HCT116 (cell line): ENCODE data around the gene SPACA5B. TPM values are rescaled to one million over a fixed set of nuclear protein-coding genes. Genes with fewer than 3 reads are reported as not detected.
"Not testable (repeated sequence)": the region's sequence is repeated elsewhere in the genome, so short reads cannot be mapped to it uniquely, and the experiment has no call there.

Experiments used
- ATAC-seq: fragments of 200-7000 bp; cut with Tn5 transposase; 2 replicates; pipeline ENCODE4 v1.9.1; 2020; ENCODE audit warnings: mild to moderate bottlenecking, moderate library complexity
- BruUV-seq: library from RNA; stranded (reverse); fragments of 400-500 nt; replicated peaks from 2 replicates; lab custom pipeline; 2021; lab: Mats Ljungman, UMichigan
- CTCF ChIA-PET: fragments of 300-600 bp; sonication (Branson Sonifier 250); formaldehyde crosslinking; loops from one replicate; lab custom pipeline; 2021; ENCODE audit warnings: antibody characterized with exemption; lab: Charles Lee
- POLR2A ChIA-PET: fragments of 300-600, 350-600 bp; sonication (Branson Sonifier 250); formaldehyde crosslinking; loops from one replicate; lab custom pipeline; 2021; ENCODE audit warnings: antibody characterized with exemption; lab: Charles Lee
- RAD21 ChIA-PET, 2 experiments: fragments of 300-600 bp; sonication (Branson Sonifier 250); formaldehyde crosslinking; loops; one replicate each; lab custom pipeline; 2023; ENCODE audit warnings: low total read pairs in 2 of 2; ENCODE audit not compliant: uncharacterized antibody in 2 of 2, unreplicated experiment in 2 of 2, low non-redundant PET in 1 of 2; lab: Charles Lee
- DNase-seq: peaks from one replicate; pipeline ENCODE4 v3.0.0-alpha.2; 2010; ENCODE audit warnings: low read depth, low spot score
- H2AFZ ChIP-seq: fragments of 200-600 bp; shearing (Covaris generic), sonication (generic); 2 replicates; pipeline ENCODE4 v1.6.1; 2017; ENCODE audit warnings: low read depth, mixed run types, mixed read lengths, antibody characterized with exemption, low read length; ENCODE audit not compliant: poor library complexity, severe bottlenecking
- H3K27ac ChIP-seq: 2 replicates; pipeline ENCODE4 v1.5.1; 2012; ENCODE audit warnings: low read depth, low read length
- H3K27me3 ChIP-seq: fragments of 200-600 bp; sonication (generic); 2 replicates; pipeline ENCODE4 v1.6.1; 2016; ENCODE audit warnings: mixed run types, low read length, mixed read lengths; ENCODE audit not compliant: insufficient read depth
- H3K36me3 ChIP-seq, 2 experiments: fragments of 200-500 bp in 1 of 2; fragments of 200-600 bp in 1 of 2; sonication (Bioruptor generic) in 1 of 2; sonication (generic) in 1 of 2; 2 replicates each; pipeline versions ENCODE4 v1.5.1 to v1.6.1; 2014 to 2016; ENCODE audit warnings: low read length in 2 of 2, inconsistent platforms in 1 of 2, mixed read lengths in 1 of 2, mixed run types in 1 of 2; ENCODE audit not compliant: insufficient read depth in 2 of 2, control insufficient read depth in 1 of 2
- H3K4me1 ChIP-seq, 2 experiments: fragments of 200-600 bp in 1 of 2; sonication (generic) in 1 of 2; 2 replicates each; pipeline versions ENCODE4 v1.5.1 to v1.6.1; 2012 to 2017; ENCODE audit warnings: low read length in 2 of 2, inconsistent platforms in 1 of 2, mild to moderate bottlenecking in 1 of 2, mixed read lengths in 1 of 2, mixed run types in 1 of 2, moderate library complexity in 1 of 2; ENCODE audit not compliant: insufficient read depth in 2 of 2, control insufficient read depth in 1 of 2
- H3K4me2 ChIP-seq: fragments of 200-600 bp; sonication (generic); 2 replicates; pipeline ENCODE4 v1.6.1; 2017; ENCODE audit warnings: mixed run types, low read length, mixed read lengths
- H3K4me3 ChIP-seq, 2 experiments: fragments of 200-600 bp in 1 of 2; sonication (generic) in 1 of 2; replicated peaks in 1 of 2; 2 replicates each; pipeline ENCODE4 v1.5.1; 2011 to 2016; ENCODE audit warnings: low read length in 2 of 2, control low read depth in 1 of 2, low read depth in 1 of 2, mild to moderate bottlenecking in 1 of 2, mixed read lengths in 1 of 2, mixed run types in 1 of 2
- H3K79me2 ChIP-seq: fragments of 200-600 bp; sonication (generic); 2 replicates; pipeline ENCODE4 v1.6.1; 2017; ENCODE audit warnings: mild to moderate bottlenecking, mixed run types, low read length, moderate library complexity, mixed read lengths; ENCODE audit not compliant: insufficient read depth
- H3K9ac ChIP-seq: fragments of 200-600 bp; sonication (generic); 2 replicates; pipeline ENCODE4 v1.6.1; 2016; ENCODE audit warnings: low read length, mixed read lengths
- H3K9me2 ChIP-seq: fragments of 200-600 bp; sonication (generic), shearing (Covaris generic); 2 replicates; pipeline ENCODE4 v1.6.1; 2017; ENCODE audit warnings: mixed run types, mild to moderate bottlenecking, moderate library complexity; ENCODE audit not compliant: insufficient read depth
- H3K9me3 ChIP-seq, 2 experiments: fragments of 200-500 bp in 1 of 2; fragments of 200-600 bp in 1 of 2; sonication (Bioruptor generic) in 1 of 2; sonication (generic) in 1 of 2; 2 replicates each; pipeline ENCODE4 v1.6.1; 2014 to 2017; ENCODE audit warnings: low read length in 2 of 2, mixed read lengths in 2 of 2, inconsistent platforms in 1 of 2, low read depth in 1 of 2, mild to moderate bottlenecking in 1 of 2, mixed run types in 1 of 2, moderate library complexity in 1 of 2; ENCODE audit not compliant: control insufficient read depth in 1 of 2, insufficient read depth in 1 of 2
- H4K20me1 ChIP-seq: fragments of 200-600 bp; sonication (generic), shearing (Covaris generic); 2 replicates; pipeline ENCODE4 v1.6.1; 2017; ENCODE audit warnings: mixed run types, mild to moderate bottlenecking, moderate library complexity; ENCODE audit not compliant: insufficient read depth
- EGR1 ChIP-seq: IDR thresholded peaks from 2 replicates; pipeline ENCODE4 v1.6.1; 2012; ENCODE audit warnings: low read depth
- ELF1 ChIP-seq: IDR thresholded peaks from 2 replicates; pipeline ENCODE4 v1.6.1; 2012; ENCODE audit warnings: low read depth, borderline replicate concordance
- EZH2phosphoT487 ChIP-seq: fragments of 200-600 bp; IDR thresholded peaks from 2 replicates; pipeline ENCODE4 v1.6.1; 2018; ENCODE audit warnings: antibody characterized with exemption, borderline replicate concordance
- FOSL1 ChIP-seq: IDR thresholded peaks from 2 replicates; pipeline ENCODE4 v1.6.1; 2012; ENCODE audit warnings: low read depth
- JUND ChIP-seq: IDR thresholded peaks from 2 replicates; pipeline ENCODE4 v1.6.1; 2012
- SIN3A ChIP-seq: IDR thresholded peaks from 2 replicates; pipeline ENCODE4 v1.6.1; 2012; ENCODE audit warnings: low read depth
- SRF ChIP-seq: IDR thresholded peaks from 2 replicates; pipeline ENCODE4 v1.6.1; 2012; ENCODE audit warnings: low read depth
- TCF7L2 ChIP-seq: IDR thresholded peaks from 2 replicates; pipeline ENCODE4 v1.7.0; 2011; ENCODE audit warnings: borderline replicate concordance, inconsistent platforms; ENCODE audit not compliant: insufficient read depth, insufficient read length; ENCODE audit errors: extremely low read depth
- ZFX ChIP-seq: fragments of 450-650 bp; IDR thresholded peaks from 2 replicates; pipeline ENCODE4 v1.6.1; 2017
- ZNF274 ChIP-seq: fragments of 200-500 bp; sonication (Bioruptor generic); IDR thresholded peaks from 2 replicates; pipeline ENCODE4 v1.6.1; 2014; ENCODE audit warnings: mild to moderate bottlenecking, low read depth, low read length, inconsistent platforms
- intact Hi-C: fragments of 100-400 bp; cut with micrococcal nuclease; formaldehyde crosslinking; loops from 2 replicates; pipeline ENCODE4 v1.10.0; 2022
- total RNA-seq: library from RNA; stranded (reverse); gene quantifications from one replicate; pipeline ENCODE4 v1.2.1, GENCODE V29; 2021; ENCODE audit not compliant: unreplicated experiment
- TF ChIP-seq, protein P1 (sequence below): IDR thresholded peaks from 2 replicates; pipeline ENCODE4 v1.6.1; 2012
- TF ChIP-seq, protein P2 (sequence below): IDR thresholded peaks from 2 replicates; pipeline ENCODE4 v1.6.1; 2011; ENCODE audit warnings: mild to moderate bottlenecking, low read length, moderate library complexity; ENCODE audit not compliant: insufficient replicate concordance; ENCODE audit errors: extremely low read depth
- TF ChIP-seq, protein P3 (sequence below), 3 experiments: fragments of 200-600 bp in 1 of 3; sonication (generic) in 1 of 3; IDR thresholded peaks in 2 of 3; conservative IDR thresholded peaks in 1 of 3; 2 replicates each; pipeline ENCODE4 v1.5.1; 2012 to 2017; ENCODE audit warnings: low read depth in 2 of 3, low read length in 2 of 3, antibody characterized with exemption in 1 of 3, borderline replicate concordance in 1 of 3, control low read depth in 1 of 3, mild to moderate bottlenecking in 1 of 3, mixed read lengths in 1 of 3, mixed run types in 1 of 3, moderate library complexity in 1 of 3; ENCODE audit not compliant: insufficient read depth in 1 of 3

Gene SPACA5B
- total RNA-seq, 1 experiment from 2014 or later: not detected

DNA sequence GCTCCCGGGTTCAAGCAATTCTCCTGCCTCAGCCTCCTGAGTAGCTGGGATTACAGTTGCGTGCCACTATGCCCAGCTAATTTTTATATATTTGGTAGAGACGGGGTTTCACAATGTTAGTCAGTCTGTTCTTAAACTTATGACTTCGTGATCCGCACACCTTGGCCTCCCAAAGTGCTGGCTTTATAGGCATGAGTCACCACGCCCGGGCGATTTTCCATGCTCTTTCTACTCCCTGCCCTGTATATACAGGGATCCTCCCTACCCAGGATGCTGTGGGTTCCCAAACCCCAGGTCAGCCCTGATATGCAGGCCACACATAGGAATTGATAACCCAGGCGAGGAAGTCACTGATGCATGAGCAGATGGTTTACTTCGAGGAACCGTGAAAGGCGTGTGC is 34.8 kb downstream of the SPACA5B start:
- Histone ChIP-seq H3K9me2 (no peaks in the 10 kb centered on the region), H3K9me3 (no peaks in the 10 kb centered on the region), H3K27me3 (no peaks in the 10 kb centered on the region; the same call in 1 of the 2 replicates), H3K4me3 (no peak overlapping the region), H3K36me3 (no peaks in the 10 kb centered on the region), H2AFZ (no peak overlapping the region), H3K9ac (no peak overlapping the region), H3K4me1 (no peaks in the 10 kb centered on the region), H3K27ac (no peak overlapping the region), H3K79me2 (no peaks in the 10 kb centered on the region), H3K4me2 (no peak overlapping the region), H4K20me1 (no peaks in the 10 kb centered on the region)
- BruUV-seq: no TSS peak
- DNase-seq (no peak), ATAC-seq (no peak)
- TF ChIP-seq JUND: no peak
- TF ChIP-seq, protein P1, sequence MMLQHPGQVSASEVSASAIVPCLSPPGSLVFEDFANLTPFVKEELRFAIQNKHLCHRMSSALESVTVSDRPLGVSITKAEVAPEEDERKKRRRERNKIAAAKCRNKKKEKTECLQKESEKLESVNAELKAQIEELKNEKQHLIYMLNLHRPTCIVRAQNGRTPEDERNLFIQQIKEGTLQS: no peak
- no peak for TF ChIP-seq SRF
- TF ChIP-seq, protein P2, sequence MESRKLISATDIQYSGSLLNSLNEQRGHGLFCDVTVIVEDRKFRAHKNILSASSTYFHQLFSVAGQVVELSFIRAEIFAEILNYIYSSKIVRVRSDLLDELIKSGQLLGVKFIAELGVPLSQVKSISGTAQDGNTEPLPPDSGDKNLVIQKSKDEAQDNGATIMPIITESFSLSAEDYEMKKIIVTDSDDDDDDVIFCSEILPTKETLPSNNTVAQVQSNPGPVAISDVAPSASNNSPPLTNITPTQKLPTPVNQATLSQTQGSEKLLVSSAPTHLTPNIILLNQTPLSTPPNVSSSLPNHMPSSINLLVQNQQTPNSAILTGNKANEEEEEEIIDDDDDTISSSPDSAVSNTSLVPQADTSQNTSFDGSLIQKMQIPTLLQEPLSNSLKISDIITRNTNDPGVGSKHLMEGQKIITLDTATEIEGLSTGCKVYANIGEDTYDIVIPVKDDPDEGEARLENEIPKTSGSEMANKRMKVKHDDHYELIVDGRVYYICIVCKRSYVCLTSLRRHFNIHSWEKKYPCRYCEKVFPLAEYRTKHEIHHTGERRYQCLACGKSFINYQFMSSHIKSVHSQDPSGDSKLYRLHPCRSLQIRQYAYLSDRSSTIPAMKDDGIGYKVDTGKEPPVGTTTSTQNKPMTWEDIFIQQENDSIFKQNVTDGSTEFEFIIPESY: no peak
- no peak for TF ChIP-seq TCF7L2
- TF ChIP-seq ELF1: no peak
- TF ChIP-seq, protein P3, sequence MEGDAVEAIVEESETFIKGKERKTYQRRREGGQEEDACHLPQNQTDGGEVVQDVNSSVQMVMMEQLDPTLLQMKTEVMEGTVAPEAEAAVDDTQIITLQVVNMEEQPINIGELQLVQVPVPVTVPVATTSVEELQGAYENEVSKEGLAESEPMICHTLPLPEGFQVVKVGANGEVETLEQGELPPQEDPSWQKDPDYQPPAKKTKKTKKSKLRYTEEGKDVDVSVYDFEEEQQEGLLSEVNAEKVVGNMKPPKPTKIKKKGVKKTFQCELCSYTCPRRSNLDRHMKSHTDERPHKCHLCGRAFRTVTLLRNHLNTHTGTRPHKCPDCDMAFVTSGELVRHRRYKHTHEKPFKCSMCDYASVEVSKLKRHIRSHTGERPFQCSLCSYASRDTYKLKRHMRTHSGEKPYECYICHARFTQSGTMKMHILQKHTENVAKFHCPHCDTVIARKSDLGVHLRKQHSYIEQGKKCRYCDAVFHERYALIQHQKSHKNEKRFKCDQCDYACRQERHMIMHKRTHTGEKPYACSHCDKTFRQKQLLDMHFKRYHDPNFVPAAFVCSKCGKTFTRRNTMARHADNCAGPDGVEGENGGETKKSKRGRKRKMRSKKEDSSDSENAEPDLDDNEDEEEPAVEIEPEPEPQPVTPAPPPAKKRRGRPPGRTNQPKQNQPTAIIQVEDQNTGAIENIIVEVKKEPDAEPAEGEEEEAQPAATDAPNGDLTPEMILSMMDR (IDR thresholded peaks at IDR 0.05 in 2 of 3, conservative IDR thresholded peaks at IDR 0.05 in 1 of 3; ENCODE audit: borderline replicate concordance in 1 of 3, insufficient read depth in 1 of 3, low read depth in 2 of 3, low read length in 2 of 3): no peak
- TF ChIP-seq EZH2phosphoT487: no peak
- TF ChIP-seq SIN3A: no peak
- TF ChIP-seq FOSL1: no peak
- TF ChIP-seq ZNF274: no peak
- no peak for TF ChIP-seq EGR1
- no peak for TF ChIP-seq ZFX
- intact Hi-C loops: no loop called here
- ChIA-PET RAD21 (no interaction called here), POLR2A (no interaction called here), CTCF (no interaction called here)

DNA sequence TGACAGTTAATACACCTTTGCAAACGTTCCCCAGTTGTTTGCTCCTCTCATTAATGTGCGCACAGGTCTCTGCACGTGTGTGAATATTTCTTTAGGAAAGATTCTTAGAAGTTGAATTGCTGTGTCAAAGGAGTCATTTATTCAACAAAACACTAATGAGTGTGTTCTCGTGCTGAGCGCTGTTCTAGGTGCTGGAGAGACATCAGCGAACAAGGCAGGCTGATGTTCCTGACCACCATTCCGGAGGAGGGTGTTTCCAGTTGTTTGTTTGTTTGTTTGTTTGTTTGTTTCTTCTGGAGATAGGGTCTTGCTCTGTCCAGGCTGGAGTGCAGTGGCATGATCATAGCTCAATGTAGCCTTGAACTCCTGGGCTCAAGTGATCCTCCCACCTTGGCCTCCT is 35.9 kb downstream of the SPACA5B start:
- H3K9ac ChIP-seq, H3K4me2 ChIP-seq, RAD21 ChIA-PET, ATAC-seq, DNase-seq, H3K36me3 ChIP-seq, H3K27ac ChIP-seq, H3K4me1 ChIP-seq, H3K79me2 ChIP-seq, H4K20me1 ChIP-seq, H3K9me3 ChIP-seq, H3K9me2 ChIP-seq, intact Hi-C loops, H2AFZ ChIP-seq, BruUV-seq, H3K4me3 ChIP-seq, POLR2A ChIA-PET, CTCF ChIA-PET, H3K27me3 ChIP-seq: not testable (repeated sequence)
